GM21360 (cell line): ENCODE data around the gene CALHM2.

Experiments
- ATAC-seq: cut with Tn5 transposase; IDR thresholded peaks from one replicate; pipeline ENCODE4 v1.9.1; 2021; ENCODE audit warnings: mild to moderate bottlenecking, moderate library complexity; ENCODE audit not compliant: unreplicated experiment

The CALHM2 gene

GRCh38 chr10:103451091-103451813, 918 bp downstream of the CALHM2 start:
- ATAC-seq: no peak

- no peak for ATAC-seq
These were observed 1.9 kb downstream of the CALHM2 start for GRCh38 chr10:103450201-103450695.

GRCh38 chr10:103449208-103450144, 2.7 kb downstream of the CALHM2 start:
- ATAC-seq: no peak

- no peak for ATAC-seq
These were observed 3.4 kb downstream of the CALHM2 start for GRCh38 chr10:103448746-103449145.

GRCh38 chr10:103447187-103447586, 5.0 kb downstream of the CALHM2 start:
- no peak for ATAC-seq

- no peak for ATAC-seq
These were observed 6.2 kb downstream of the CALHM2 start for GRCh38 chr10:103445767-103446567.

GRCh38 chr10:103445366-103445765, 6.8 kb downstream of the CALHM2 start:
- ATAC-seq: no peak

- no peak for ATAC-seq
These were observed 7.7 kb downstream of the CALHM2 start for GRCh38 chr10:103444478-103444877.

- no peak for ATAC-seq
These were observed 8.5 kb downstream of the CALHM2 start for GRCh38 chr10:103443475-103444185.

GRCh38 chr10:103442031-103442461, 10.1 kb downstream of the CALHM2 start:
- no peak for ATAC-seq

GRCh38 chr10:103441611-103442010, 10.6 kb downstream of the CALHM2 start:
- ATAC-seq: no peak

- ATAC-seq: no peak
These were observed 11.0 kb downstream of the CALHM2 start for GRCh38 chr10:103441206-103441605.

GRCh38 chr10:103440416-103440815, 11.8 kb downstream of the CALHM2 start:
- no peak for ATAC-seq

- no peak for ATAC-seq
These were observed 12.4 kb downstream of the CALHM2 start for GRCh38 chr10:103439776-103440175.

GRCh38 chr10:103433858-103434257, 18.3 kb downstream of the CALHM2 start:
- ATAC-seq: no peak

- no peak for ATAC-seq
These were observed 20.3 kb downstream of the CALHM2 start for GRCh38 chr10:103431902-103432301.

GRCh38 chr10:103429647-103430046, 22.5 kb downstream of the CALHM2 start:
- ATAC-seq: no peak

- no peak for ATAC-seq
These were observed 23.1 kb downstream of the CALHM2 start for GRCh38 chr10:103428989-103429643.

- ATAC-seq: no peak
These were observed 24.3 kb downstream of the CALHM2 start for GRCh38 chr10:103427866-103428265.

- no peak for ATAC-seq
These were observed 28.4 kb downstream of the CALHM2 start for GRCh38 chr10:103423748-103424147.
